ENCODE results near the gene RNF8. TPM values are rescaled to one million over a fixed set of nuclear protein-coding genes. Genes with fewer than 3 reads are reported as not detected.

RNF8 gene
- total RNA-seq, 2 donors from 2014 or later = 38.2 to 51.1 TPM

DNA sequence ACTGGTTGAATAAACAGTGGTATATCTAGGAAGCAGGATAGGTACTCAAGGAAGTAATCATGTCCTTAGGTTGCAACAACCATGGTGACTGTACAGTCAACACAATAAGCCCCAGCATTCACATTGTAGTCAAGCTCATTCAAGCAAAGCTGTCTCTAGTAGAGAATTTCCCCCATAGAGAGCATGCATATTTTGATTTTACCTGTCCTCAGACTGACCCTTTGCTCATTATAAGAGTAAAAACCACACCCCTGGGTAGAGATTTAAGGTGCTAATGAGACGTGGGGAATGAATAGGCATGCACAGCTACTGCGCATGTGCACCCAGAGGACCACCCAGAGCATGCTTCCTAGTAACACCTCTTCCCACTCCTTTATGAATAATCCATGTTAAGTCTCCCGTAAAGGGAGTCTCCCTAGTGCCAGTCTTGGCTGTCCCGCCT lies 6.1 kb upstream of the RNF8 start:
- Histone ChIP-seq H3K27ac (ENCODE audit: low read depth, low read length) (no peak overlapping the region), H3K9me3 (ENCODE audit: control insufficient read depth, low read length) (no peaks in the 10 kb centered on the region), H3K36me3 (ENCODE audit: control insufficient read depth, insufficient read depth, low read length) (no peaks in the 10 kb centered on the region), H3K27me3 (ENCODE audit: control insufficient read depth, insufficient read depth, low read length, poor library complexity, severe bottlenecking) (no peaks in the 10 kb centered on the region), H3K9ac (ENCODE audit: extremely low read depth, low read length, poor library complexity, severe bottlenecking) (no peak overlapping the region), H3K4me3 (ENCODE audit: low read length) (no peak overlapping the region), H3K4me1 (ENCODE audit: control insufficient read depth, insufficient read depth, low read length) (no peaks in the 10 kb centered on the region)
- WGBS, 2 experiments (ENCODE audit: insufficient coverage in 1 of 2, insufficient read length in 1 of 2) = 89 to 95% methylated on average over 3 to 4 of the region's 4 CpGs
- Mint-ChIP-seq H3K4me3 (no peak overlapping the region), H3K36me3 (ENCODE audit: low read depth) (no peaks in the 10 kb centered on the region), H3K27ac (no peak overlapping the region), H3K9me3 (no peaks in the 10 kb centered on the region), H3K4me1 (no peaks in the 10 kb centered on the region), H3K27me3 (ENCODE audit: insufficient read depth) (peaks cover 7% of the 10 kb centered on the region)
- no peak for DNase-seq
- TF ChIP-seq, protein P1, sequence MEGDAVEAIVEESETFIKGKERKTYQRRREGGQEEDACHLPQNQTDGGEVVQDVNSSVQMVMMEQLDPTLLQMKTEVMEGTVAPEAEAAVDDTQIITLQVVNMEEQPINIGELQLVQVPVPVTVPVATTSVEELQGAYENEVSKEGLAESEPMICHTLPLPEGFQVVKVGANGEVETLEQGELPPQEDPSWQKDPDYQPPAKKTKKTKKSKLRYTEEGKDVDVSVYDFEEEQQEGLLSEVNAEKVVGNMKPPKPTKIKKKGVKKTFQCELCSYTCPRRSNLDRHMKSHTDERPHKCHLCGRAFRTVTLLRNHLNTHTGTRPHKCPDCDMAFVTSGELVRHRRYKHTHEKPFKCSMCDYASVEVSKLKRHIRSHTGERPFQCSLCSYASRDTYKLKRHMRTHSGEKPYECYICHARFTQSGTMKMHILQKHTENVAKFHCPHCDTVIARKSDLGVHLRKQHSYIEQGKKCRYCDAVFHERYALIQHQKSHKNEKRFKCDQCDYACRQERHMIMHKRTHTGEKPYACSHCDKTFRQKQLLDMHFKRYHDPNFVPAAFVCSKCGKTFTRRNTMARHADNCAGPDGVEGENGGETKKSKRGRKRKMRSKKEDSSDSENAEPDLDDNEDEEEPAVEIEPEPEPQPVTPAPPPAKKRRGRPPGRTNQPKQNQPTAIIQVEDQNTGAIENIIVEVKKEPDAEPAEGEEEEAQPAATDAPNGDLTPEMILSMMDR (conservative IDR thresholded peaks at IDR 0.05) = no peak

DNA sequence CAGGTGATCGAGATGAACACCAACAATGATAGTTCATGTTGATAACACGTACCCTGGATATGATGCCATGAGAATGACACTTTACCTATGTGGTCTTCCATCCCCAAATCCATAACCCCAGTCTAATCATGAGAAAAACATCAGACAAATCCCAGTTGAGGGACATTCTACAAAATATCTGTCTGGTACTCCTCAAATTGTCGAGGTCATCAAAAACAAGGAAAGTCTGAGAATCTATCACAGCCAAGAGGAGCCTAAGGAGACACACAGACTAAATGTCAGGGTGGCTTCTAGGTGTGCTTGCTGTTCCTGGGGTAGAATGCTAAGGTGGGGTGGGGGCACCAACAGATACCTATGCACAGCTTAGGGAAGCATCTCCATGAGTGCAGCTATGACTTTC lies 2.8 kb upstream of the RNF8 start:
- TF ChIP-seq, protein P1 (conservative IDR thresholded peaks at IDR 0.05) = no peak
- H3K4me1 ChIP-seq (ENCODE audit: control insufficient read depth, insufficient read depth, low read length) = no peaks in the 10 kb centered on the region
- 94 to 99% methylated on average over 2 to 3 of the region's 3 CpGs for WGBS, 2 experiments (ENCODE audit: insufficient coverage in 1 of 2, insufficient read length in 1 of 2)
- DNase-seq = no peak
- peaks cover 11% of the 10 kb centered on the region for H3K4me1 Mint-ChIP-seq
- no peaks in the 10 kb centered on the region for H3K27me3 ChIP-seq (ENCODE audit: control insufficient read depth, insufficient read depth, low read length, poor library complexity, severe bottlenecking)
- no peak overlapping the region for H3K4me3 ChIP-seq (ENCODE audit: low read length)
- H3K27ac ChIP-seq (ENCODE audit: low read depth, low read length) = no peak overlapping the region
- H3K4me3 Mint-ChIP-seq = no peak overlapping the region
- no peaks in the 10 kb centered on the region for H3K9me3 ChIP-seq (ENCODE audit: control insufficient read depth, low read length)
- no peak overlapping the region for H3K9ac ChIP-seq (ENCODE audit: extremely low read depth, low read length, poor library complexity, severe bottlenecking)
- H3K36me3 Mint-ChIP-seq (ENCODE audit: low read depth) = no peaks in the 10 kb centered on the region
- no peaks in the 10 kb centered on the region for H3K36me3 ChIP-seq (ENCODE audit: control insufficient read depth, insufficient read depth, low read length)
- no peak overlapping the region for H3K27ac Mint-ChIP-seq
- no peaks in the 10 kb centered on the region for H3K9me3 Mint-ChIP-seq
- H3K27me3 Mint-ChIP-seq (ENCODE audit: insufficient read depth) = peaks cover 2% of the 10 kb centered on the region

DNA sequence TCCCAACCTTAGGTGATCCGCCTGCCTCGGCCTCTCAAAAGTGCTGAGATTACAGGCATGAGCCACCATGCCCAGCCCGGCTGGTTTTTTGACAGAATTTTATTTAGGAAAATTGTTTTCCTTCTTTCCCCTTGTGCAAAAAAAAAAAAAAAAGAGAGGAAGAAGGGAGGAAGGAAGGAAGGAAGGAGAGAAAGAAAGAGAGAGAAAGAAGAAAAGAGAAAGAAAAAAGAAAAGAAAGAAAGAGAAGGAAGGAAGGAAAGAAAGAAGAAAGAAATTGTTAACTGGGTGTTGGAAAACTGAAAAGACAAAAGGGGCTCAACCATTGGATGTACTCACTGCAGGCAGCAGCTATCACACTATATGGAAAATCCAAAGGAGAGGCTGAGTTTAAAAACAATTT lies 1.4 kb upstream of the RNF8 start:
- H3K27ac ChIP-seq (ENCODE audit: low read depth, low read length) = no peak overlapping the region
- Mint-ChIP-seq H3K4me1 (peaks cover 18% of the 10 kb centered on the region), H3K27me3 (ENCODE audit: insufficient read depth) (peaks cover 2% of the 10 kb centered on the region), H3K4me3 (no peak overlapping the region), H3K36me3 (ENCODE audit: low read depth) (no peaks in the 10 kb centered on the region), H3K27ac (no peak overlapping the region), H3K9me3 (no peaks in the 10 kb centered on the region)
- H3K4me3 ChIP-seq (ENCODE audit: low read length) = no peak overlapping the region
- H3K9ac ChIP-seq (ENCODE audit: extremely low read depth, low read length, poor library complexity, severe bottlenecking) = no peak overlapping the region
- TF ChIP-seq, protein P1 (conservative IDR thresholded peaks at IDR 0.05) = no peak
- H3K4me1 ChIP-seq (ENCODE audit: control insufficient read depth, insufficient read depth, low read length) = no peaks in the 10 kb centered on the region
- no peak for DNase-seq
- H3K36me3 ChIP-seq (ENCODE audit: control insufficient read depth, insufficient read depth, low read length) = no peaks in the 10 kb centered on the region
- H3K27me3 ChIP-seq (ENCODE audit: control insufficient read depth, insufficient read depth, low read length, poor library complexity, severe bottlenecking) = no peaks in the 10 kb centered on the region
- WGBS, 2 experiments (ENCODE audit: insufficient coverage in 1 of 2, insufficient read length in 1 of 2) = 86 to 88% methylated on average over 2 to 3 of the region's 3 CpGs
- no peaks in the 10 kb centered on the region for H3K9me3 ChIP-seq (ENCODE audit: control insufficient read depth, low read length)
